ENCODE measurements around the gene CTSW. TPM values are rescaled to one million over a fixed set of nuclear protein-coding genes. Genes with fewer than 3 reads are reported as not detected.
A peak's percentile ranks its signal among the peaks of the same experiment; 100 is the strongest.

CTSW gene
- polyA plus RNA-seq, 1 of the 3 experiments (the other 2 are of a cell fraction): 0.49 TPM

GRCh38 chr11:65868907-65869306 lies 10.7 kb upstream of the CTSW start:
- Histone ChIP-seq H3K27me3 (ENCODE audit: insufficient read depth) (no peaks in the 10 kb centered on the region), H4K20me1 (ENCODE audit: insufficient read depth) (no peaks in the 10 kb centered on the region; the same call in 1 of the 2 replicates), H2AFZ (ENCODE audit: low read depth) (no peak overlapping the region), H3K4me1 (ENCODE audit: control insufficient read depth in 1 of 2, insufficient read depth in 2 of 2, low read depth in 1 of 2, low read length in 1 of 2) (peaks cover 18 to 26% of the 10 kb centered on the region in 2 experiments; a peak in 3 of 4 replicates), H3K9me2 (no peaks in the 10 kb centered on the region), H3K4me2 (no peak overlapping the region), H3K9ac (no peak overlapping the region), H3K4me3 (ENCODE audit: low read depth in 2 of 2, low read length in 1 of 2) (no peak overlapping the region), H3K9me3 (no peaks in the 10 kb centered on the region), H3K27ac (ENCODE audit: low read depth in 2 of 2, low read length in 1 of 2) (peak overlapping the region; percentile 7 to 22; a peak in 1 of 4 replicates), H3K36me3 (replicated peaks in 1 of 2; ENCODE audit: control insufficient read depth in 1 of 2, insufficient read depth in 2 of 2, low read length in 1 of 2) (peaks cover 45 to 67% of the 10 kb centered on the region in 2 experiments), H3F3A (replicated peaks; ENCODE audit: insufficient read depth) (peaks cover 58% of the 10 kb centered on the region), H3K79me2 (ENCODE audit: insufficient read depth) (peaks cover 41% of the 10 kb centered on the region)
- peak; percentile 28; the same call in 1 of the 2 replicates for TF ChIP-seq POLR2AphosphoS5 (IDR thresholded peaks at IDR 0.05; ENCODE audit: low read depth, low read length)
- TF ChIP-seq EP300 (IDR thresholded peaks at IDR 0.05; ENCODE audit: borderline replicate concordance in 1 of 2, low read depth in 1 of 2, low read length in 1 of 2): no peak
- ChIA-PET POLR2A (interaction anchor here (1.2 to 4.8 kb wide), 3 partner anchors 9 to 18 kb away, joined by 3 to 59 read pairs (median 4); partner anchors contain the start of genes CFL1 and MUS81), CTCF (interaction anchor here (1.5 to 18.4 kb wide), 4 partner anchors 8 to 157 kb away, joined by 5 to 374 read pairs (median 48); partner anchors contain the start of genes CCDC85B, CTSW, FIBP and KAT5)
- DNase-seq: no peak
- 100% methylated on average over 3 of the region's 3 CpGs for WGBS (ENCODE audit: low lambda C conversion rate)

- 93% methylated on average over 23 of the region's 24 CpGs for WGBS (ENCODE audit: low lambda C conversion rate)
- CTCF ChIA-PET: interaction anchor here (0.9 to 18.4 kb wide), 5 partner anchors 9 to 158 kb away, joined by 3 to 374 read pairs (median 6); partner anchors contain the start of genes CCDC85B, CTSW, FIBP and KAT5
- TF ChIP-seq USF2 (IDR thresholded peaks at IDR 0.05; ENCODE audit: borderline replicate concordance, low read depth, low read length) (no peak), RAD21 (IDR thresholded peaks at IDR 0.05; ENCODE audit: low read length) (no peak), RXRA (IDR thresholded peaks at IDR 0.05; ENCODE audit: borderline replicate concordance, low read depth) (no peak), RFX5 (IDR thresholded peaks at IDR 0.05; ENCODE audit: low read length) (no peak), GATA2 (CRISPR knock-in tag; IDR thresholded peaks at IDR 0.05) (no peak), RCOR1 (IDR thresholded peaks at IDR 0.05; ENCODE audit: low read length) (no peak), TCF12 (IDR thresholded peaks at IDR 0.05) (no peak), ELF1 (IDR thresholded peaks at IDR 0.05) (no peak), NRF1 (IDR thresholded peaks at IDR 0.05; ENCODE audit: low read depth, low read length) (no peak), FOXJ3 (CRISPR knock-in tag; IDR thresholded peaks at IDR 0.05) (no peak), FOSL2 (IDR thresholded peaks at IDR 0.05; ENCODE audit: borderline replicate concordance, low read depth) (no peak), EP300 (IDR thresholded peaks at IDR 0.05; ENCODE audit: borderline replicate concordance in 1 of 2, low read depth in 1 of 2, low read length in 1 of 2) (no peak), MXI1 (IDR thresholded peaks at IDR 0.05; ENCODE audit: low read depth, low read length) (no peak), JUND (IDR thresholded peaks at IDR 0.05) (no peak), EZH2phosphoT487 (IDR thresholded peaks at IDR 0.05; ENCODE audit: borderline replicate concordance, low read depth) (no peak), YY1 (IDR thresholded peaks at IDR 0.05; ENCODE audit: low read depth) (no peak)
- TF ChIP-seq, protein P1, sequence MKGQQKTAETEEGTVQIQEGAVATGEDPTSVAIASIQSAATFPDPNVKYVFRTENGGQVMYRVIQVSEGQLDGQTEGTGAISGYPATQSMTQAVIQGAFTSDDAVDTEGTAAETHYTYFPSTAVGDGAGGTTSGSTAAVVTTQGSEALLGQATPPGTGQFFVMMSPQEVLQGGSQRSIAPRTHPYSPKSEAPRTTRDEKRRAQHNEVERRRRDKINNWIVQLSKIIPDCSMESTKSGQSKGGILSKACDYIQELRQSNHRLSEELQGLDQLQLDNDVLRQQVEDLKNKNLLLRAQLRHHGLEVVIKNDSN (IDR thresholded peaks at IDR 0.05; ENCODE audit: borderline replicate concordance, low read depth): no peak
- TF ChIP-seq, protein P2, sequence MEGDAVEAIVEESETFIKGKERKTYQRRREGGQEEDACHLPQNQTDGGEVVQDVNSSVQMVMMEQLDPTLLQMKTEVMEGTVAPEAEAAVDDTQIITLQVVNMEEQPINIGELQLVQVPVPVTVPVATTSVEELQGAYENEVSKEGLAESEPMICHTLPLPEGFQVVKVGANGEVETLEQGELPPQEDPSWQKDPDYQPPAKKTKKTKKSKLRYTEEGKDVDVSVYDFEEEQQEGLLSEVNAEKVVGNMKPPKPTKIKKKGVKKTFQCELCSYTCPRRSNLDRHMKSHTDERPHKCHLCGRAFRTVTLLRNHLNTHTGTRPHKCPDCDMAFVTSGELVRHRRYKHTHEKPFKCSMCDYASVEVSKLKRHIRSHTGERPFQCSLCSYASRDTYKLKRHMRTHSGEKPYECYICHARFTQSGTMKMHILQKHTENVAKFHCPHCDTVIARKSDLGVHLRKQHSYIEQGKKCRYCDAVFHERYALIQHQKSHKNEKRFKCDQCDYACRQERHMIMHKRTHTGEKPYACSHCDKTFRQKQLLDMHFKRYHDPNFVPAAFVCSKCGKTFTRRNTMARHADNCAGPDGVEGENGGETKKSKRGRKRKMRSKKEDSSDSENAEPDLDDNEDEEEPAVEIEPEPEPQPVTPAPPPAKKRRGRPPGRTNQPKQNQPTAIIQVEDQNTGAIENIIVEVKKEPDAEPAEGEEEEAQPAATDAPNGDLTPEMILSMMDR (IDR thresholded peaks at IDR 0.05): no peak
- Histone ChIP-seq H3K9ac (no peak overlapping the region), H3K4me1 (ENCODE audit: control insufficient read depth in 1 of 2, insufficient read depth in 2 of 2, low read depth in 1 of 2, low read length in 1 of 2) (peaks cover 19 to 27% of the 10 kb centered on the region in 2 experiments; a peak in 3 of 4 replicates), H4K20me1 (ENCODE audit: insufficient read depth) (no peaks in the 10 kb centered on the region; the same call in 1 of the 2 replicates), H3K9me2 (no peaks in the 10 kb centered on the region), H3K9me3 (no peaks in the 10 kb centered on the region), H3K27ac (ENCODE audit: low read depth in 2 of 2, low read length in 1 of 2) (peak overlapping the region in 1 of 2 experiments; percentile 7; a peak in 1 of 4 replicates), H3K27me3 (ENCODE audit: insufficient read depth) (no peaks in the 10 kb centered on the region), H3F3A (replicated peaks; ENCODE audit: insufficient read depth) (peaks cover 55% of the 10 kb centered on the region), H3K4me3 (ENCODE audit: low read depth in 2 of 2, low read length in 1 of 2) (no peak overlapping the region), H3K36me3 (replicated peaks in 1 of 2; ENCODE audit: control insufficient read depth in 1 of 2, insufficient read depth in 2 of 2, low read length in 1 of 2) (peaks cover 45 to 59% of the 10 kb centered on the region in 2 experiments), H3K4me2 (no peak overlapping the region), H3K79me2 (ENCODE audit: insufficient read depth) (peaks cover 34% of the 10 kb centered on the region), H2AFZ (ENCODE audit: low read depth) (no peak overlapping the region)
- no peak for DNase-seq
- POLR2A ChIA-PET: interaction anchor here (0.6 to 4.8 kb wide), 7 partner anchors 9 to 140 kb away, joined by 3 to 59 read pairs (median 4); partner anchors contain the start of genes CCDC85B, CFL1 and MUS81
These were observed 9.9 kb upstream of the CTSW start for GRCh38 chr11:65869643-65870306.

Data from SK-N-SH (cell line).